Activated CD4-positive, alpha-beta memory T cell treated with anti-CD3 and anti-CD28 coated beads, Interleukin-2, amount 10 ng/mL, durations not matched to agents 7 days and 5 days (primary cell): ENCODE data around the gene SLC2A14. TPM values are rescaled to one million over a fixed set of nuclear protein-coding genes. Genes with fewer than 3 reads are reported as not detected.

ENCODE experiments used
- CTCF ChIA-PET: fragments of 350-600 bp; sonication (Branson Sonifier 250); formaldehyde crosslinking; loops from one replicate; lab custom pipeline; 2021; ENCODE audit warnings: antibody characterized with exemption, inconsistent platforms; lab: Charles Lee
- POLR2A ChIA-PET: fragments of 350-600 bp; sonication (Branson Sonifier 250); formaldehyde crosslinking; loops from one replicate; lab custom pipeline; 2021; ENCODE audit warnings: antibody characterized with exemption; lab: Charles Lee
- DNase-seq: peaks from one replicate; pipeline ENCODE4 v3.0.0-alpha.2; 2020
- H3K27ac Mint-ChIP-seq: one replicate; pipeline ENCODE4 v1.8.0; 2021; ENCODE audit warnings: mild to moderate bottlenecking, mixed read lengths
- H3K27me3 Mint-ChIP-seq: one replicate; pipeline ENCODE4 v1.8.0; 2021; ENCODE audit warnings: mixed read lengths
- H3K36me3 Mint-ChIP-seq: one replicate; pipeline ENCODE4 v1.8.0; 2021; ENCODE audit warnings: low read depth, mixed read lengths
- H3K4me1 Mint-ChIP-seq: one replicate; pipeline ENCODE4 v1.8.0; 2021; ENCODE audit warnings: mixed read lengths
- H3K4me3 Mint-ChIP-seq: one replicate; pipeline ENCODE4 v1.8.0; 2021; ENCODE audit warnings: mild to moderate bottlenecking, mixed read lengths
- H3K9me3 Mint-ChIP-seq: one replicate; pipeline ENCODE4 v1.8.0; 2021; ENCODE audit warnings: mixed read lengths
- total RNA-seq, 2 experiments: library from RNA; stranded (reverse); gene quantifications; one replicate each; pipeline ENCODE4 v1.2.3, GENCODE V29; 2021

SLC2A14 gene
- total RNA-seq, 2 experiments from 2014 or later, result 15.8 to 18.6 TPM

DNA sequence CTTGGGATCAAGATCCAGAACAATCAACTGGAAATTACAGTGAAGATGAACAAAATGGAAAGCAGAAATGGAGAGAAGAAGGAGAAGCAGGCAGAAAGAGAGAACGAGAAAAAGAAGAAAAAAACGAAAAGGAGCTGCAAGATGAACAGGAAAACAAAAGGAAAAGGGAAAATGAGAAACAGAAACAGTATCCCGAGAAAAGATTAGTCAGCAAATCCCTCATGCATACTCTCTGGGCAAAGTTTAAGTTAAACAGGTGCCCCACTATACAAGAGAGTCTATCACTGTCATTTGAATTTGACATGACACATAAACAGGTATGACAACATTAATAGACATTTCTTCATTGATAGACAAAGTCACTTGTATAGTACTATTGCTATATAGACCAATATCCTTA is 102.7 kb downstream of the SLC2A14 start:
- Mint-ChIP-seq H3K36me3 (no peaks in the 10 kb centered on the region), H3K4me3 (no peak overlapping the region), H3K27me3 (peaks cover 3% of the 10 kb centered on the region), H3K27ac (no peak overlapping the region), H3K4me1 (no peaks in the 10 kb centered on the region), H3K9me3 (no peaks in the 10 kb centered on the region)
- DNase-seq, result no peak
- POLR2A ChIA-PET, result no interaction called here
- CTCF ChIA-PET, result interaction anchor here (0.6 to 1.3 kb wide), 2 partner anchors 11 to 327 kb away, joined by 3 read pairs; no protein-coding TSS in a partner anchor

Other genes starting within 250 kb of the SLC2A14 start
- gene APOBEC1, start 207.0 kb downstream of the SLC2A14 start, total RNA-seq, result not detected
- gene GDF3, start 177.1 kb downstream of the SLC2A14 start, total RNA-seq, result not detected
- not detected for gene DPPA3, start 161.5 kb downstream of the SLC2A14 start, total RNA-seq
- not detected for gene CLEC4C, start 125.5 kb downstream of the SLC2A14 start, total RNA-seq
- gene NANOGNB, start 107.7 kb downstream of the SLC2A14 start, total RNA-seq, result not detected
- gene NANOG, start 83.5 kb downstream of the SLC2A14 start, total RNA-seq, result not detected
- 100 to 1,000 TPM; 659 to 664 TPM for gene SLC2A3, start 63.3 kb upstream of the SLC2A14 start, total RNA-seq
- 10 to 100 TPM; 19.6 to 20.4 TPM for gene FOXJ2, start 159.8 kb upstream of the SLC2A14 start, total RNA-seq
- 10 to 100 TPM; 11.4 to 12.2 TPM for gene C3AR1, start 193.4 kb upstream of the SLC2A14 start, total RNA-seq
- gene NECAP1, start 209.4 kb upstream of the SLC2A14 start, total RNA-seq, result 10 to 100 TPM; 38.4 to 42.9 TPM